Vagina (tissue), 2 donors: Measurements from ENCODE around the gene RAC3. TPM values are rescaled to one million over a fixed set of nuclear protein-coding genes. Genes with fewer than 3 reads are reported as not detected.

Source experiments
- DNase-seq, 2 donors: peaks; one replicate each; pipeline ENCODE4 v3.0.0-alpha.2; 2017; ENCODE audit errors: extremely low spot score in 2 of 2
- H3K27ac ChIP-seq: fragments of 200-600 bp; sonication (generic); one replicate; pipeline ENCODE4 v1.5.1; 2019
- H3K27me3 ChIP-seq: fragments of 200-600 bp; sonication (generic); one replicate; pipeline ENCODE4 v1.5.1; 2019
- H3K36me3 ChIP-seq, 2 donors: fragments of 200-600 bp; sonication (generic); one replicate each; pipeline ENCODE4 v1.5.1; 2017 to 2019
- H3K4me1 ChIP-seq: fragments of 200-600 bp; sonication (generic); one replicate; pipeline ENCODE4 v1.5.1; 2019
- H3K4me3 ChIP-seq, 2 donors: fragments of 200-600 bp; sonication (generic); 1 replicate in 1 of 2; 2 replicates in 1 of 2; pipeline ENCODE4 v1.5.1; 2016 to 2019
- H3K9me3 ChIP-seq: fragments of 200-600 bp; sonication (generic); one replicate; pipeline ENCODE4 v1.5.1; 2019
- CTCF ChIP-seq, 3 experiments: fragments of 450-650 bp in 2 of 3; fragments of 200-600 bp in 1 of 3; sonication (generic) in 1 of 3; IDR thresholded peaks; one replicate each; pipeline ENCODE4 v1.5.1; 2017 to 2019; ENCODE audit warnings: antibody characterized with exemption in 3 of 3, mild to moderate bottlenecking in 2 of 3, moderate library complexity in 2 of 3
- POLR2A ChIP-seq, 2 donors: fragments of 450-650 bp; IDR thresholded peaks; one replicate each; pipeline ENCODE4 v1.6.1; 2017; ENCODE audit warnings: antibody characterized with exemption in 2 of 2, mild to moderate bottlenecking in 2 of 2, moderate library complexity in 2 of 2
- POLR2AphosphoS5 ChIP-seq, 2 donors: sonication (generic); formaldehyde crosslinking; IDR thresholded peaks; one replicate each; pipeline ENCODE4 v1.9.0; 2017; ENCODE audit warnings: antibody characterized with exemption in 2 of 2, mild to moderate bottlenecking in 2 of 2, low read depth in 1 of 2; ENCODE audit not compliant: insufficient read depth in 1 of 2
- intact Hi-C: fragments of 100-400 bp; cut with DNase I; formaldehyde crosslinking; loops from one replicate; pipeline ENCODE4 v1.15.1; 2023
- total RNA-seq: library from RNA; depleted of rRNA; stranded (reverse); fragments of >200 nt; gene quantifications from one replicate; pipeline ENCODE4 v1.2.3, GENCODE V29; 2016

The RAC3 gene
- total RNA-seq, 1 donor from 2014 or later, result 12.8 TPM

- H3K27me3 ChIP-seq, result no peaks in the 10 kb centered on the region
- H3K4me3 ChIP-seq, result no peak overlapping the region
- TF ChIP-seq CTCF (IDR thresholded peaks at IDR 0.05) (no peak), POLR2A (IDR thresholded peaks at IDR 0.05) (no peak), POLR2AphosphoS5 (IDR thresholded peaks at IDR 0.05; ENCODE audit: insufficient read depth in 1 of 2, low read depth in 1 of 2) (no peak)
- H3K27ac ChIP-seq, result no peak overlapping the region
- peaks cover 12% of the 10 kb centered on the region for H3K4me1 ChIP-seq
- DNase-seq, result no peak
- no peaks in the 10 kb centered on the region for H3K9me3 ChIP-seq
- H3K36me3 ChIP-seq, result no peaks in the 10 kb centered on the region
- intact Hi-C loops, result no loop called here
Observed at GRCh38 chr17:82070611-82071010, 39.1 kb downstream of the RAC3 start.

GRCh38 chr17:82072827-82073226 lies 41.3 kb downstream of the RAC3 start:
- no peaks in the 10 kb centered on the region for H3K27me3 ChIP-seq
- H3K4me3 ChIP-seq, result no peak overlapping the region
- no peak overlapping the region for H3K27ac ChIP-seq
- no peaks in the 10 kb centered on the region for H3K9me3 ChIP-seq
- peaks cover 8% of the 10 kb centered on the region for H3K4me1 ChIP-seq
- TF ChIP-seq POLR2AphosphoS5 (IDR thresholded peaks at IDR 0.05; ENCODE audit: insufficient read depth in 1 of 2, low read depth in 1 of 2) (no peak), POLR2A (IDR thresholded peaks at IDR 0.05) (no peak), CTCF (IDR thresholded peaks at IDR 0.05) (no peak)
- H3K36me3 ChIP-seq, result no peaks in the 10 kb centered on the region
- no peak for DNase-seq
- intact Hi-C loops, result no loop called here

- H3K4me1 ChIP-seq, result peaks cover 15% of the 10 kb centered on the region
- no peak for TF ChIP-seq CTCF (IDR thresholded peaks at IDR 0.05)
- no peak for TF ChIP-seq POLR2AphosphoS5 (IDR thresholded peaks at IDR 0.05; ENCODE audit: insufficient read depth in 1 of 2, low read depth in 1 of 2)
- no peak for TF ChIP-seq POLR2A (IDR thresholded peaks at IDR 0.05)
- peaks cover 0 to under 1% of the 10 kb centered on the region in 2 donors for H3K36me3 ChIP-seq
- intact Hi-C loops, result no loop called here
- H3K27ac ChIP-seq, result no peak overlapping the region
- no peaks in the 10 kb centered on the region for H3K27me3 ChIP-seq
- H3K4me3 ChIP-seq, result no peak overlapping the region
- DNase-seq, result no peak
- no peaks in the 10 kb centered on the region for H3K9me3 ChIP-seq
Observed at GRCh38 chr17:82073446-82073845, 42.0 kb downstream of the RAC3 start.

- intact Hi-C loops, result no loop called here
- Histone ChIP-seq H3K27ac (no peak overlapping the region), H3K4me3 (no peak overlapping the region), H3K27me3 (no peaks in the 10 kb centered on the region), H3K4me1 (peaks cover 16% of the 10 kb centered on the region), H3K36me3 (peaks cover 0 to 25% of the 10 kb centered on the region in 2 donors), H3K9me3 (no peaks in the 10 kb centered on the region)
- no peak for TF ChIP-seq CTCF (IDR thresholded peaks at IDR 0.05)
- TF ChIP-seq POLR2AphosphoS5 (IDR thresholded peaks at IDR 0.05; ENCODE audit: insufficient read depth in 1 of 2, low read depth in 1 of 2), result no peak
- TF ChIP-seq POLR2A (IDR thresholded peaks at IDR 0.05), result no peak
- DNase-seq, result no peak
Observed at GRCh38 chr17:82076018-82076784, 44.7 kb downstream of the RAC3 start.
